ENCODE data around the gene MFNG.

Gene MFNG

DNA sequence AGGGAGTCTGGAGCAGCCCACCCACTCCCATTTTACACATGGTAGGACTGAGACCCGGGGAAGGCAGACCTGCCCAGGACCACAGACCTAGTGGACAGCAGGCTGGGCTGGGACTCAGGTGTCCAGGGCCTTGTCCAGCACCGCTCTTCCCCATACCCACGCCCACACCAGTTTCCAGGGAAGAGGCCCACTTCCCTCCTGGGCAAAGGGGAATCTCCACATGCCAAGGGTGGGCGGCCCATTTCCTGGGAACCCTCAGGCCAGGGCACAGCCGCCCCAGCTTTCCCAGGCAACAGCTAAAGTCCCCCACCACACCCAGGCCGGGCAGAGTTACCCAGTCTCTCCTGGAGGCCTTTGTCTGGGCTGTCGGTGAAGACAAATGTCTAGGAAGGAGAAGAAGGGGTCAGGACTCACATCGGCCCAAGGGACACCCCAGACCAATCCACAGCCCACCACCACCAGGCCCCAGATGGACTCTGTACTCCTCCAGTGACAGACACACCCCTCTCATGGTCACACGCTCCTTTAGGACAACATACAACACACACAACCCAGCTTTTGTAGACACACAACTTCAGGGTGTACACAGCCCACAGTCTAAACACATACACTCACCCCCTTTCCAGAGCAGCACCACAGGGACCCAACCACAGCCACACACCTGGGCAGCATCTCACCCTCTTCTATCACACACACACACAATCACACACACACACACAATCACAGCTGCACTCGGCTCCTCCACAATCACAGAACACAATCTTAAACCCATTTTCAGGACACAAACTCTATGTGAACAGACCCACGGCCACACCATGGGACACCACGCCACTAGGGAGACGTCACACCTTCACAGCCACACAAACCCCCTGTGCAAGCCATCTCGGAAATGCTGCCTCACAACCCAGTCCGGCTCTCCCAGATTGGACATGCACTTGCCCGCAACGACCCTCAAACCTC, 5.5 kb downstream of the MFNG start:
- no peak for DNase-seq (ENCODE audit: low read depth)
- no peak overlapping the region for H3K4me3 ChIP-seq (ENCODE audit: low read depth, low read length)
- no peak for TF ChIP-seq POLR2A (IDR thresholded peaks at IDR 0.05; ENCODE audit: extremely low read depth, insufficient read length)
- TF ChIP-seq MAX (IDR thresholded peaks at IDR 0.05; ENCODE audit: low read depth, low read length) = no peak
- TF ChIP-seq, protein P1, sequence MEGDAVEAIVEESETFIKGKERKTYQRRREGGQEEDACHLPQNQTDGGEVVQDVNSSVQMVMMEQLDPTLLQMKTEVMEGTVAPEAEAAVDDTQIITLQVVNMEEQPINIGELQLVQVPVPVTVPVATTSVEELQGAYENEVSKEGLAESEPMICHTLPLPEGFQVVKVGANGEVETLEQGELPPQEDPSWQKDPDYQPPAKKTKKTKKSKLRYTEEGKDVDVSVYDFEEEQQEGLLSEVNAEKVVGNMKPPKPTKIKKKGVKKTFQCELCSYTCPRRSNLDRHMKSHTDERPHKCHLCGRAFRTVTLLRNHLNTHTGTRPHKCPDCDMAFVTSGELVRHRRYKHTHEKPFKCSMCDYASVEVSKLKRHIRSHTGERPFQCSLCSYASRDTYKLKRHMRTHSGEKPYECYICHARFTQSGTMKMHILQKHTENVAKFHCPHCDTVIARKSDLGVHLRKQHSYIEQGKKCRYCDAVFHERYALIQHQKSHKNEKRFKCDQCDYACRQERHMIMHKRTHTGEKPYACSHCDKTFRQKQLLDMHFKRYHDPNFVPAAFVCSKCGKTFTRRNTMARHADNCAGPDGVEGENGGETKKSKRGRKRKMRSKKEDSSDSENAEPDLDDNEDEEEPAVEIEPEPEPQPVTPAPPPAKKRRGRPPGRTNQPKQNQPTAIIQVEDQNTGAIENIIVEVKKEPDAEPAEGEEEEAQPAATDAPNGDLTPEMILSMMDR (IDR thresholded peaks at IDR 0.05; ENCODE audit: low read depth, low read length) = no peak
- no peak for TF ChIP-seq MYC (IDR thresholded peaks at IDR 0.05; ENCODE audit: low read depth, low read length)

- TF ChIP-seq, protein P1 (IDR thresholded peaks at IDR 0.05; ENCODE audit: low read depth, low read length) = no peak
- TF ChIP-seq MAX (IDR thresholded peaks at IDR 0.05; ENCODE audit: low read depth, low read length) (no peak), POLR2A (IDR thresholded peaks at IDR 0.05; ENCODE audit: extremely low read depth, insufficient read length) (no peak), MYC (IDR thresholded peaks at IDR 0.05; ENCODE audit: low read depth, low read length) (no peak)
These were observed 7.0 kb downstream of the MFNG start for GRCh38 chr22:37479196-37479595.

DNA sequence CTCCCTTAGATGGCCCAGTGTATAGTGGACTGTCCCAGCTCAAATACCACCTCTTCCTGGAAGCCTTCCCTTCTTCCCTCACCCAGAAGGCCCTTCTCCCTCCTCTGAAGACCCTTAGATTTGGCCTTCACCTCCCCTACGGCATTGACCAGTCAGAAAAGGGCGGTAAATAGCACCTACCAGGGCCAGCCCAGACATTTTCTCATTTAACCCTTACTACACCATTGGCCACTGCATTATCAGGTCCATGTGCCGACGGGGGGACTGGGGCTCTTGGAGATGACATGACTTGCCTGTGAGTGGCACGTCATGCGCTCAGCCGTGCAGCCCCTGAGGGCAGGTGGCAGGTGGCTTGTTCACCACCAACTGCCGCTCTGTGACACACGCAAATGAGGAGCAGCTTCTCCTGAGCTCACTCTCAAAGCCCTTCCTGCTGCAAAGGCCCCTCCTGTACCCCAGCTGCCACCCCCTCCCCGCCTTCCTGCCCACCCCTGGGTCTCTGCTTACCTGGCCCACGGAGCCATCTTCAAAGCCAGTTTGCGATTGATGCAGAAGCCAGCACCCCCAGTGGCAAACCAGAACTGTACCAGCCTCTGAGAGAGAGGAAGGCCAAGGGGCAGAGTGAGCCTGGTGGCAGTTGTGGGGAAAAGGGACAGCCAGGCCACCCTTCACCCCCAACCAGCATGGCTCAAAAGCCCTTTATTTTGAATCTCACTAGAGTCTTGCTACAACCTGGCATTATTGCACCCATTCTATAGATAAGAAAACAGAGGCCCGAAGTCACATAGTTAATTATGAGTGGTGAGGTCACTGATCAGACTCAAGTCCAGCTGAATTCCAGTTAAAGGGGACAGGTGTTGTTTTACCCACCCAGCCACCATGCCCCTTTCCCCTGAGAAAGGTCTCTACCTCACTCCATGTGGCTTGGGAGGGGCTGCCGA, 9.5 kb downstream of the MFNG start:
- DNase-seq (ENCODE audit: low read depth) = no peak
- no peak overlapping the region for H3K4me3 ChIP-seq (ENCODE audit: low read depth, low read length)
- no peak for TF ChIP-seq MAX (IDR thresholded peaks at IDR 0.05; ENCODE audit: low read depth, low read length)
- TF ChIP-seq MYC (IDR thresholded peaks at IDR 0.05; ENCODE audit: low read depth, low read length) = no peak
- TF ChIP-seq, protein P1 (IDR thresholded peaks at IDR 0.05; ENCODE audit: low read depth, low read length) = no peak
- no peak for TF ChIP-seq POLR2A (IDR thresholded peaks at IDR 0.05; ENCODE audit: extremely low read depth, insufficient read length)

More at GRCh38 chr22:37479196-37479595, 7.0 kb downstream of the MFNG start:
- no peak overlapping the region for H3K4me3 ChIP-seq (ENCODE audit: low read depth, low read length)
- DNase-seq (ENCODE audit: low read depth) = no peak

DNA sequence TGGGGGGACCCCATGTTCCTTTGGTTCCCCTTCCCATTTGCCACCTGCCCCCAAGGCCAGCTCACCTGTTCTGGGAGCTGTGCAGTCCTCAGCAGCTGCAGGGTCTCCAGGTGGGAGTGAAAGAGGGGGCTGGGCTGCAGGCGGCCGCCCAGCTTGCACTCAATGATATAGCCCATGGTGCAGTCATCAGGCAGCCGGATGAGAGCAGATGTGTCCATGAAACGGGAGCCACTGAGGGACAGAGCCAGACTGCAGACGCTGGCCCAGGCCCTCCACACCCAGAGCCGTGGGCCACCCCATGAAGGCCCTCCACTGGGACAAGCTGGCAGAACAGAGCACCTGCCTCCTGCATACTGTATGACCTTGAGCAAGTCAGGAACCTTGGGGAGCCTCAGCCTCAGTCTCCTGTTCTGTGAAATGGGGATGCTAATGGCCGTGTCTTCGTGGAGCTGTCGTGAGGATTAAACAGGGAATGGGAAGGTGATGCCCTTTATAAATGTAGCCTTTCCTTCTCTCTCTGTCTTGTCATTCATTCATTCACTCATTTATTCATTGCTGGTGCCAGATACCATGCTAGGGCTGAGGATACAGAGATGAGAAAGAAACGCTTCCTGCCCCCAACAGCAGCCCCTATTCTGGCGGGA, 11.6 kb downstream of the MFNG start:
- H3K4me3 ChIP-seq (ENCODE audit: low read depth, low read length) = no peak overlapping the region
- DNase-seq (ENCODE audit: low read depth) = no peak
- TF ChIP-seq MYC (IDR thresholded peaks at IDR 0.05; ENCODE audit: low read depth, low read length) (no peak), MAX (IDR thresholded peaks at IDR 0.05; ENCODE audit: low read depth, low read length) (no peak), POLR2A (IDR thresholded peaks at IDR 0.05; ENCODE audit: extremely low read depth, insufficient read length) (no peak)
- TF ChIP-seq, protein P1 (IDR thresholded peaks at IDR 0.05; ENCODE audit: low read depth, low read length) = no peak

DNA sequence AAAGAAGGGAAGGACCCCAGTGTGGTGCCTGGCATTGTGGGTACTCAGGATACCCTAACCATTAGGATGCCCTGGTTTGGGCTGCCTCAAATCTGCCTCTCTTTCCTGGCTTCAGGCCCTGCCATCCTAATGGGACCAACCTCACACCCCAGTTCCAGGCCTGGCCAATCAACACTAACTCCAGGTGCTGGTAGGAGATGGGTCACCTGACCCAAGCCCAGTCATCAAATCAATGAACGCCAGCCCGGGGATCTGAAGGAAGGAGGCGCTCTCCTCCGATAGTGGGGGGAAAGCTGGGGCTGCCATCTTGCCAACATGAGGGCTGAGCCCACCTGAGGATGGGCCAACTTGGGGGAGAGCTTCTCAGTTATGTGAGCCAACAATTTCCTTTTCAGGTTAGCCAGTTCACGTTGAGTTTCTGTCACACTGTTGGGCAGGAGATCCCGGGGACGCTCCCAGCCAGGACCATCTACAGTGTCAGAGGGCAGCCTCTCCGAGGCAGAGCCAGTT, 12.7 kb downstream of the MFNG start:
- no peak for DNase-seq (ENCODE audit: low read depth)
- no peak overlapping the region for H3K4me3 ChIP-seq (ENCODE audit: low read depth, low read length)
- no peak for TF ChIP-seq MYC (IDR thresholded peaks at IDR 0.05; ENCODE audit: low read depth, low read length)
- TF ChIP-seq, protein P1 (IDR thresholded peaks at IDR 0.05; ENCODE audit: low read depth, low read length) = no peak
- no peak for TF ChIP-seq POLR2A (IDR thresholded peaks at IDR 0.05; ENCODE audit: extremely low read depth, insufficient read length)
- TF ChIP-seq MAX (IDR thresholded peaks at IDR 0.05; ENCODE audit: low read depth, low read length) = no peak

Measured in NB4 (cell line).